B cell (primary cell): ENCODE results near the gene LAMTOR2. TPM values are rescaled to one million over a fixed set of nuclear protein-coding genes. Genes with fewer than 3 reads are reported as not detected.
A peak's percentile ranks its signal among the peaks of the same experiment; 100 is the strongest.

ENCODE experiments used
- ATAC-seq: fragments of 200-7000 bp; cut with Tn5 transposase; one replicate; pipeline ENCODE4 v1.10.0; 2021; ENCODE audit warnings: low read depth, mild to moderate bottlenecking, moderate number of reproducible peaks, moderate library complexity
- CTCF ChIA-PET: fragments of 350-600 bp; sonication (Branson Sonifier 250); formaldehyde crosslinking; loops from one replicate; lab custom pipeline; 2021; ENCODE audit warnings: antibody characterized with exemption, inconsistent platforms; lab: Charles Lee
- POLR2A ChIA-PET: fragments of 350-600 bp; sonication (Branson Sonifier 250); formaldehyde crosslinking; loops from one replicate; lab custom pipeline; 2021; ENCODE audit warnings: antibody characterized with exemption; lab: Charles Lee
- DNase-seq: peaks from one replicate; pipeline ENCODE4 v3.0.0; 2013
- H2AFZ ChIP-seq: 2 replicates; pipeline ENCODE4 v1.6.1; 2012; ENCODE audit warnings: mild to moderate bottlenecking, low read depth, low read length; ENCODE audit not compliant: insufficient read depth, poor library complexity, severe bottlenecking
- H3K27ac ChIP-seq, 2 donors: 1 replicate in 1 of 2; 2 replicates in 1 of 2; pipeline ENCODE4 v1.5.1; 2012 to 2013; ENCODE audit warnings: low read length in 2 of 2, mild to moderate bottlenecking in 2 of 2, moderate library complexity in 1 of 2
- H3K27me3 ChIP-seq, 4 experiments: fragments of 200-600 bp in 1 of 4; sonication (generic) in 1 of 4; replicated peaks in 1 of 4; 1 replicate in 2 of 4; 2 replicates in 2 of 4; pipeline versions ENCODE4 v1.6.1 to v1.7.0; 2013 to 2016; ENCODE audit warnings: low read length in 3 of 4, mild to moderate bottlenecking in 2 of 4, mixed read lengths in 1 of 4, moderate library complexity in 1 of 4; ENCODE audit not compliant: insufficient read depth in 4 of 4, control insufficient read depth in 3 of 4; ENCODE audit errors: control extremely low read depth in 1 of 4
- H3K36me3 ChIP-seq, 2 experiments: replicated peaks in 1 of 2; 1 replicate in 1 of 2; 2 replicates in 1 of 2; pipeline versions ENCODE4 v1.6.1 to v1.7.1; 2013; ENCODE audit warnings: low read length in 1 of 2; ENCODE audit not compliant: insufficient read depth in 2 of 2, control insufficient read depth in 1 of 2; ENCODE audit errors: control extremely low read depth in 1 of 2, extremely low read depth in 1 of 2
- H3K4me1 ChIP-seq, 2 donors: fragments of 200-600 bp in 1 of 2; sonication (generic) in 1 of 2; 1 replicate in 1 of 2; 2 replicates in 1 of 2; pipeline versions ENCODE4 v1.5.1 to v1.6.1; 2013 to 2017; ENCODE audit warnings: low read length in 2 of 2; ENCODE audit not compliant: control insufficient read depth in 2 of 2, insufficient read depth in 2 of 2
- H3K4me2 ChIP-seq: replicated peaks from 2 replicates; pipeline ENCODE3; 2012; ENCODE audit warnings: mild to moderate bottlenecking, low read depth, low read length; ENCODE audit not compliant: poor library complexity, severe bottlenecking
- H3K4me3 ChIP-seq, 5 experiments: fragments of 200-600 bp in 1 of 5; sonication (generic) in 1 of 5; 1 replicate in 3 of 5; 2 replicates in 2 of 5; pipeline versions ENCODE4 v1.5.1 to v1.7.0; 2011 to 2016; ENCODE audit warnings: low read length in 4 of 5, mild to moderate bottlenecking in 4 of 5, low read depth in 2 of 5, control low read depth in 1 of 5, moderate library complexity in 1 of 5; ENCODE audit not compliant: insufficient read depth in 1 of 5; ENCODE audit errors: control extremely low read depth in 1 of 5, extremely low read depth in 1 of 5
- H3K79me2 ChIP-seq: fragments of 200-600 bp; sonication (generic); one replicate; pipeline ENCODE4 v1.6.0; 2016; ENCODE audit warnings: low read length; ENCODE audit not compliant: control insufficient read depth, insufficient read depth
- H3K9ac ChIP-seq: fragments of 200-600 bp; sonication (generic); 2 replicates; pipeline ENCODE4 v1.6.1; 2017; ENCODE audit warnings: mild to moderate bottlenecking, low read length, moderate library complexity
- H3K9me3 ChIP-seq, 3 donors: one replicate each; pipeline versions ENCODE4 v1.6.1 to v1.7.1; 2013; ENCODE audit warnings: low read length in 2 of 3; ENCODE audit not compliant: control insufficient read depth in 2 of 3, insufficient read depth in 1 of 3; ENCODE audit errors: control extremely low read depth in 1 of 3
- H4K20me1 ChIP-seq: 2 replicates; pipeline ENCODE4 v1.6.0; 2012; ENCODE audit warnings: mild to moderate bottlenecking, low read length; ENCODE audit not compliant: insufficient read depth, control insufficient read depth, poor library complexity, severe bottlenecking
- H3K27ac Mint-ChIP-seq: one replicate; pipeline ENCODE4 v1.8.0; 2021; ENCODE audit warnings: mixed read lengths
- H3K27me3 Mint-ChIP-seq: one replicate; pipeline ENCODE4 v1.8.0; 2021; ENCODE audit warnings: mixed read lengths
- H3K4me1 Mint-ChIP-seq: one replicate; pipeline ENCODE4 v1.8.0; 2021; ENCODE audit warnings: mixed read lengths
- H3K4me3 Mint-ChIP-seq: one replicate; pipeline ENCODE4 v1.8.0; 2021; ENCODE audit warnings: mixed read lengths
- H3K9me3 Mint-ChIP-seq: one replicate; pipeline ENCODE4 v1.8.0; 2022; ENCODE audit warnings: mixed read lengths; ENCODE audit not compliant: insufficient read depth
- CTCF ChIP-seq: fragments of 200-600 bp; IDR thresholded peaks from one replicate; pipeline ENCODE4 v1.8.0; 2022; ENCODE audit warnings: antibody characterized with exemption, mild to moderate bottlenecking
- EZH2 ChIP-seq: IDR thresholded peaks from 2 replicates; pipeline ENCODE4 v1.6.1; 2012; ENCODE audit warnings: borderline replicate concordance, low read depth, mild to moderate bottlenecking, moderate library complexity, low read length; ENCODE audit not compliant: insufficient read depth, poor library complexity, severe bottlenecking
- WGBS: methylation state at CpG from one replicate; pipeline ENCODE4 v1.1.5; 2013; ENCODE audit warnings: missing lambda C conversion rate; ENCODE audit not compliant: insufficient coverage; 5-methylcytosine and 5-hydroxymethylcytosine counted together
- intact Hi-C: fragments of 100-400 bp; cut with micrococcal nuclease; formaldehyde crosslinking; loops from one replicate; pipeline ENCODE4 v1.10.0; 2022
- polyA plus RNA-seq: library from polyadenylated mRNA; depleted of rRNA; stranded (reverse); fragments of >200 nt; gene quantifications from 2 replicates; pipeline ENCODE4 v1.2.3, GENCODE V29; 2012
- total RNA-seq, 2 donors: library from RNA; stranded (reverse); fragments of 120-200 nt in 1 of 2; gene quantifications; 1 replicate in 1 of 2; 2 replicates in 1 of 2; pipeline versions ENCODE4 v1.2.3 to v1.2.4, GENCODE V29; 2013 to 2022

Gene LAMTOR2
- total and polyA plus RNA-seq, 2 donors (not counting 1 experiment from before 2014, with no cell fraction given), result 31.5 to 55.9 TPM

GRCh38 chr1:156095906-156096508, 41.4 kb downstream of the LAMTOR2 start:
- intact Hi-C loops, result loop anchor here (1.0 to 2.0 kb wide), 4 partner anchors 18 to 409 kb away; partner anchors contain the start of genes LMNA and PMF1
- Histone ChIP-seq H2AFZ (no peak overlapping the region), H3K4me1 (peaks cover 23 to 25% of the 10 kb centered on the region in 2 donors), H3K4me3 (no peak overlapping the region), H4K20me1 (no peaks in the 10 kb centered on the region), H3K9ac (peak overlapping the region; percentile 61), H3K9me3 (peaks cover 0 to 3% (median 0%) of the 10 kb centered on the region in 3 donors), H3K27me3 (no peaks in the 10 kb centered on the region), H3K36me3 (no peaks in the 10 kb centered on the region), H3K4me2 (peak overlapping the region; percentile 81), H3K27ac (peak overlapping the region in 1 of 2 donors; percentile 93), H3K79me2 (no peaks in the 10 kb centered on the region)
- H3K27ac Mint-ChIP-seq, result peak overlapping the region; percentile 95
- ChIA-PET CTCF (interaction anchor here (0.6 to 23.7 kb wide), 17 partner anchors 11 to 504 kb away, joined by 3 to 970 read pairs (median 6); partner anchors contain the start of genes LMNA, MEX3A and SMG5), POLR2A (interaction anchor here (1.2 to 5.2 kb wide), 3 partner anchors 19 to 34 kb away, joined by 3 to 29 read pairs (median 23); partner anchors contain the start of gene LMNA)
- ATAC-seq, result no peak
- H3K4me1 Mint-ChIP-seq, result peaks cover 31% of the 10 kb centered on the region
- TF ChIP-seq EZH2 (no peak), CTCF (no peak)
- peak; percentile 43 for DNase-seq
- peak overlapping the region; percentile 72 for H3K4me3 Mint-ChIP-seq
- H3K9me3 Mint-ChIP-seq, result no peaks in the 10 kb centered on the region
- H3K27me3 Mint-ChIP-seq, result no peaks in the 10 kb centered on the region
- WGBS, result 100% methylated on average over 1 of the region's 3 CpGs
